ENCODE measurements around the gene SEMA3C.

The SEMA3C gene

GRCh38 chr7:80729591-80730320, 189.1 kb downstream of the SEMA3C start:
- no peak for DNase-seq

GRCh38 chr7:80726666-80727065, 192.2 kb downstream of the SEMA3C start:
- no peak for DNase-seq

- DNase-seq, result peak; percentile 3
Measured at GRCh38 chr7:80725181-80725611, 193.7 kb downstream of the SEMA3C start.

GRCh38 chr7:80724249-80724871, 194.5 kb downstream of the SEMA3C start:
- DNase-seq, result no peak

- no peak for DNase-seq
Measured at GRCh38 chr7:80722616-80723195, 196.1 kb downstream of the SEMA3C start.

- no peak for DNase-seq
Measured at GRCh38 chr7:80721883-80722615, 196.8 kb downstream of the SEMA3C start.

GRCh38 chr7:80720146-80720545, 198.7 kb downstream of the SEMA3C start:
- DNase-seq, result no peak

DNA sequence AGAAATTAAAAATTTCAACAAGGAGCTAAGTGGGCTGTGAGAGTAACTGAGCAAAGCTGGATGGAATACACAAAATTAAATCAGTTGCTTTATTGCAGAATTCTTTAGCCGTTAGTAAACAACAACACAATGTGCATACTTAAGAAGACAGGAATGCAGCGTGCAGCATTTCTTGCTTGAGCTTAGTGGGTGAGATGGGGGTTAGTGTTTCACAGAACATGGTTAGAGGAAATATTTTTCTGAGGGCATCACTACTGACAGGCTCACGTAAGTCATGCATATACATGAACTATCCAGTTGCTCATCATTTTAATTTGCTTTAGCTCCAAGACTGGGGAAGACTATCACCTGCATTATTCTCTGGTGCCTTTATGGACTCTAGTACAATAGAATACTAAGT, 199.6 kb downstream of the SEMA3C start:
- no peak for DNase-seq

DNA sequence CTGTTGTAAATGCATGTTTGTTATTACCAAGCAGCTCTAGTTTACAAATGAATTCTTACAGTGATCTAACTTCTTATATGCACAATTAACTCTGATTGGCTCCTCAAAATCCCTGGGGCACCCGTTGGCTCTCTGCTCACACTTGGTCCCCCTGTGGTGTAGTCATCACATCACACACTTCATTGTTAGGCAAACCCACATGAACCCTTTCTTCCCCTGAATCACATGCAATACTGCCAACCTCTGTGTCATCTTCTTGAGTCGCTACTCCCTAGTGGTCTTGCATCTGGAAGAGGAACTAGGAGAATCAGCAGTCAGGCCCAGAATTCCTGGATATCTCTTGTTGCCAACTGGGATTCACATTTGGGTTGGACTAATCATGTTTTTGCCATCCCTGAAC, 207.3 kb downstream of the SEMA3C start:
- DNase-seq, result no peak

- DNase-seq, result no peak
Measured at GRCh38 chr7:80708123-80708522, 210.7 kb downstream of the SEMA3C start.

DNA sequence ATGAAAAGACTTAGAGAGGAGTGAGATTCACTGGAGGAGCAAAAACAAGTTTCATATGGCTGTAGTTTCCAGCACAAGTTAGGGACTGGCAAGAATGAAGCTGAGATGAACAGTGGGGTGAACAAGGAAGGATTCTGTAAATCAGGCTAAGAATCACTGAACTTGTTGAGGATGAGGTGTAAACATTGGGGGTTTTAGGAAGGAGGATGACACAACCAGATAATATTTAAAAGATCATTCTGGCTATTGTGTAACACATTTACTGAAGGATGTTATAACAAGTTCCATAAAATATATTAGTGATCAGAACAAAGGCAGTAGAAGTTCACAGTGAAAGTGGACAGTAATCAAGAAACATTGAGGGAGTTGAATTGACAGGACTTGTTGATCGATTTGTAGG, 211.5 kb downstream of the SEMA3C start:
- DNase-seq, result no peak

- no peak for DNase-seq
Measured at GRCh38 chr7:80705130-80705781, 213.6 kb downstream of the SEMA3C start.

- DNase-seq, result no peak
Measured at GRCh38 chr7:80703272-80703671, 215.6 kb downstream of the SEMA3C start.

- no peak for DNase-seq
Measured at GRCh38 chr7:80699721-80700256, 219.1 kb downstream of the SEMA3C start.

DNA sequence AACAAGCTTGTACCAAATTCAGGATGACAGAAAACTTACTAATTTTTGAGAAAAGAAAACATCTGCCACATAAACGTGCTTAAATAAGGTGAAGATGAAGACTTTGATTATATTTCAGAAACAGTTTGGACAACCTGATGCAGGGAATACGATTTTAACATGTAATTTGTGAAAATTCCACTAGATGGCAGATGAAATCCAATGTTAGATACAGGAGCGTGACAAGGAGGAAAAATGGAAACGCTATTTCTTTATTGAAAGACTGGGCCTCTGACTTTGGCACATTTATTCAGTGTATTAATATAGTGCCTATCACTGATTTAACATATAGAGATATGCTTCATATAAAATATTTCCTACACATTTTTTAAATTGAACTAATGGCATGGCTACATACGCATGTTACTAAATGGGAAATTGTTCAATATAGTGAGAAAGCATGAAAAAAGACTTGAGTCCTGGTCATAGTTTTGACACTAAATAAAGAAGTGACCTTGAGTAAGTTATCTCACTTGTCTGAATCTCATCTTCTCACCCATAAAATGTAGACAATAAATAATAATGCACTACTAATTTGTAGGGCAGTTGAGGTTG, 219.7 kb downstream of the SEMA3C start:
- peak; percentile 76 for DNase-seq
